22Rv1 (cell line): ENCODE results near the gene EPHB1.

Experiments
- ZFX ChIP-seq: fragments of 450-650 bp; IDR thresholded peaks from 2 replicates; pipeline ENCODE4 v1.6.1; 2017; ENCODE audit warnings: antibody characterized with exemption, borderline replicate concordance
- TF ChIP-seq, protein P1 (sequence below): fragments of 450-650 bp; IDR thresholded peaks from 2 replicates; pipeline ENCODE4 v1.5.1; 2017; ENCODE audit warnings: mild to moderate bottlenecking

DNA sequence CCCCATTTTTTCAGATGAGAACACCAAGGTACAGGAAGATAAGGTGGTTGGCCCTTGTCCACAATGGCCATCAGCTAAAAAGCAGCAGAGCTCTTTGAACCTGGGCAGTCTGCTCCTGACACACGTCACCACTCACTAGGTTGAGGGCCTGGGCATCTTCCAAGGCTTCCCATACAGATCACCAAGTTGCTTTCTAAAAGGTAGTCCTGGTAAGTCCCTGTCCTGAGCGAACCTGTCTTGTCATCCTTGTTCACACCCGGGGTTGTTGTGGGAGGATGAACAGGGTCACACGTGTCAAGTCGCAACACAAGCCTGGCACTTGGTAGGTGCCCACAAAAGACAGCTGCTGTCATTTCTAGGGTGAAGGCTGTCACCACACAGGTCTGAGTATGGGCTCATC, 260.4 kb downstream of the EPHB1 start:
- TF ChIP-seq, protein P1, sequence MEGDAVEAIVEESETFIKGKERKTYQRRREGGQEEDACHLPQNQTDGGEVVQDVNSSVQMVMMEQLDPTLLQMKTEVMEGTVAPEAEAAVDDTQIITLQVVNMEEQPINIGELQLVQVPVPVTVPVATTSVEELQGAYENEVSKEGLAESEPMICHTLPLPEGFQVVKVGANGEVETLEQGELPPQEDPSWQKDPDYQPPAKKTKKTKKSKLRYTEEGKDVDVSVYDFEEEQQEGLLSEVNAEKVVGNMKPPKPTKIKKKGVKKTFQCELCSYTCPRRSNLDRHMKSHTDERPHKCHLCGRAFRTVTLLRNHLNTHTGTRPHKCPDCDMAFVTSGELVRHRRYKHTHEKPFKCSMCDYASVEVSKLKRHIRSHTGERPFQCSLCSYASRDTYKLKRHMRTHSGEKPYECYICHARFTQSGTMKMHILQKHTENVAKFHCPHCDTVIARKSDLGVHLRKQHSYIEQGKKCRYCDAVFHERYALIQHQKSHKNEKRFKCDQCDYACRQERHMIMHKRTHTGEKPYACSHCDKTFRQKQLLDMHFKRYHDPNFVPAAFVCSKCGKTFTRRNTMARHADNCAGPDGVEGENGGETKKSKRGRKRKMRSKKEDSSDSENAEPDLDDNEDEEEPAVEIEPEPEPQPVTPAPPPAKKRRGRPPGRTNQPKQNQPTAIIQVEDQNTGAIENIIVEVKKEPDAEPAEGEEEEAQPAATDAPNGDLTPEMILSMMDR, result no peak
- TF ChIP-seq ZFX, result no peak
